Raji (cell line): ENCODE data around the gene OR51G2.

ENCODE experiments used
- POLR2A ChIP-seq: IDR thresholded peaks from 2 replicates; pipeline ENCODE4 v1.6.1; 2011; ENCODE audit warnings: low read depth, low read length, control low read depth; ENCODE audit not compliant: insufficient read depth

The OR51G2 gene

GRCh38 chr11:4882543-4882942 is 36.6 kb downstream of the OR51G2 start:
- TF ChIP-seq POLR2A: no peak

GRCh38 chr11:4881860-4882500 is 37.2 kb downstream of the OR51G2 start, which contains the start of gene OR51T1:
OR51T1 (plus strand) TSS chr11:4881900; CDS start chr11:4881900, 0 bp downstream.
- no peak for TF ChIP-seq POLR2A

- TF ChIP-seq POLR2A: no peak
These were observed 38.0 kb downstream of the OR51G2 start for GRCh38 chr11:4881188-4881587.

DNA sequence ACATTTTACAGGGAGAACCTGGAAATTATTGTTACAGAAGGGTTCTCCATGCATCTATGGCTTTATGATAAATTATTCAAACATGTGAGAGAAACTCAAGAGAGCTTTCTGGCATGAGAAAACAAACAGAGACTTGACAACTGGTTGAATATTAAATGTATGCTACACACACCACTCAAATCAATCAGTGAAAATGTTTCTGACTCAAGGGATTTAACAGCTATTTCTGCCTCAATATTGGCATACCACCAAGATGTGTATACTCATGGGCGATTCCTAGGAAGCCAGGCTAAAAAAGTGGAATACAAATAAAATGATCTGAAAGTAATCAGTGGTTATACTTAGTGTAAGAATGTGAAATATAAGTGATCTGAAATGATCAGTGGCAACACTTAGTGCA is 53.3 kb downstream of the OR51G2 start:
- no peak for TF ChIP-seq POLR2A

DNA sequence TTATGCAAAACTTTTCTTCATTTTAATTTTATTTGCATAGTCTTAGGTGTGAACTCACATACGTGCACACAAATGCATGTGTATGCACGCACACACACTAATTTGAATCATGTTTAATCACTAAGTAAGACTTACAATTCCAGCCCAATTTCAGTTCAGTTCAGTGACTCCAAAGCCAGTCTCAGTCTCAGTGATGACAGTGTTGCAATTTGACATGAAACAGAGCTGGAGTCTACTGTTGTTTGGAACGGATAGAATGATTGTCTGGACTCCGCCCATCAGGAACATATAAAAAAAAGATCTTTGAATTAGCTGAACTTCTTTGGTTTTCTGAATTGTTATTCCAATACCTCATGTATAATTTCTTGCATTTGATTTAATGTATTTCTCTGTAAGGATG is 55.3 kb downstream of the OR51G2 start:
- no peak for TF ChIP-seq POLR2A
